Sigmoid colon (tissue), 7 donors: ENCODE measurements around the gene PAX2. TPM values are rescaled to one million over a fixed set of nuclear protein-coding genes. Genes with fewer than 3 reads are reported as not detected.

Experiments
- DNase-seq: peaks from one replicate; pipeline ENCODE4 v3.0.0-alpha.2; 2019
- H3K27ac ChIP-seq, 4 donors: fragments of 200-600 bp; sonication (generic); one replicate each; pipeline ENCODE4 v1.5.1; 2016 to 2019; ENCODE audit warnings: mild to moderate bottlenecking in 1 of 4
- H3K27me3 ChIP-seq, 3 donors: fragments of 200-600 bp; sonication (generic); one replicate each; pipeline ENCODE4 v1.5.1; 2019; ENCODE audit warnings: mild to moderate bottlenecking in 1 of 3
- H3K36me3 ChIP-seq, 4 donors: fragments of 200-600 bp; sonication (generic); one replicate each; pipeline ENCODE4 v1.5.1; 2016 to 2019
- H3K4me1 ChIP-seq, 4 donors: fragments of 200-600 bp; sonication (generic); one replicate each; pipeline ENCODE4 v1.5.1; 2017 to 2019
- H3K4me3 ChIP-seq, 4 donors: fragments of 200-600 bp; sonication (generic); one replicate each; pipeline ENCODE4 v1.5.1; 2017 to 2019; ENCODE audit warnings: mild to moderate bottlenecking in 2 of 4, moderate library complexity in 1 of 4
- H3K9me3 ChIP-seq, 4 donors: fragments of 200-600 bp in 3 of 4; sonication (generic) in 3 of 4; one replicate each; pipeline versions ENCODE4 v1.5.1 to v1.6.1; 2013 to 2019
- EP300 ChIP-seq, 4 donors: sonication (generic); formaldehyde crosslinking; IDR thresholded peaks; one replicate each; pipeline ENCODE4 v1.6.1; 2017; ENCODE audit warnings: antibody characterized with exemption in 4 of 4
- POLR2A ChIP-seq, 2 donors: fragments of 450-650 bp; IDR thresholded peaks; one replicate each; pipeline ENCODE4 v1.6.1; 2016; ENCODE audit warnings: antibody characterized with exemption in 2 of 2, mild to moderate bottlenecking in 2 of 2, moderate library complexity in 2 of 2
- POLR2AphosphoS5 ChIP-seq, 4 donors: sonication (generic); formaldehyde crosslinking; IDR thresholded peaks; one replicate each; pipeline ENCODE4 v1.6.1; 2017; ENCODE audit warnings: antibody characterized with exemption in 4 of 4
- WGBS, 2 donors: extraction: QIAGEN DNeasy Blood & Tissue Kit; methylation state at CpG; one replicate each; pipeline ENCODE4 v1.1.7; 2013; 5-methylcytosine and 5-hydroxymethylcytosine counted together
- intact Hi-C: fragments of 100-400 bp; cut with DNase I; formaldehyde crosslinking; loops from one replicate; pipeline ENCODE4 v1.15.1; 2023
- polyA plus RNA-seq, 3 donors: library from polyadenylated mRNA; stranded (reverse); fragments of 200-250 nt; gene quantifications; one replicate each; pipeline ENCODE4 v1.2.3, GENCODE V29; 2013
- total RNA-seq, 4 donors: library from RNA; depleted of rRNA; stranded (reverse); fragments of >200 nt; gene quantifications; one replicate each; pipeline ENCODE4 v1.1.0, GENCODE V29; 2016
- TF ChIP-seq, protein P1 (sequence below), 4 experiments: fragments of 450-650 bp in 3 of 4; fragments of 200-600 bp in 1 of 4; IDR thresholded peaks; one replicate each; pipeline ENCODE4 v1.5.1; 2016 to 2019; ENCODE audit warnings: antibody characterized with exemption in 4 of 4, mild to moderate bottlenecking in 3 of 4, moderate library complexity in 2 of 4
- donor health status: healthy with polysubstance abuse.
- donor health status: Bipolar disorder and iron deficiency.
- donor health status: healthy.

PAX2 gene
- total and polyA plus RNA-seq, 7 donors = not detected

DNA sequence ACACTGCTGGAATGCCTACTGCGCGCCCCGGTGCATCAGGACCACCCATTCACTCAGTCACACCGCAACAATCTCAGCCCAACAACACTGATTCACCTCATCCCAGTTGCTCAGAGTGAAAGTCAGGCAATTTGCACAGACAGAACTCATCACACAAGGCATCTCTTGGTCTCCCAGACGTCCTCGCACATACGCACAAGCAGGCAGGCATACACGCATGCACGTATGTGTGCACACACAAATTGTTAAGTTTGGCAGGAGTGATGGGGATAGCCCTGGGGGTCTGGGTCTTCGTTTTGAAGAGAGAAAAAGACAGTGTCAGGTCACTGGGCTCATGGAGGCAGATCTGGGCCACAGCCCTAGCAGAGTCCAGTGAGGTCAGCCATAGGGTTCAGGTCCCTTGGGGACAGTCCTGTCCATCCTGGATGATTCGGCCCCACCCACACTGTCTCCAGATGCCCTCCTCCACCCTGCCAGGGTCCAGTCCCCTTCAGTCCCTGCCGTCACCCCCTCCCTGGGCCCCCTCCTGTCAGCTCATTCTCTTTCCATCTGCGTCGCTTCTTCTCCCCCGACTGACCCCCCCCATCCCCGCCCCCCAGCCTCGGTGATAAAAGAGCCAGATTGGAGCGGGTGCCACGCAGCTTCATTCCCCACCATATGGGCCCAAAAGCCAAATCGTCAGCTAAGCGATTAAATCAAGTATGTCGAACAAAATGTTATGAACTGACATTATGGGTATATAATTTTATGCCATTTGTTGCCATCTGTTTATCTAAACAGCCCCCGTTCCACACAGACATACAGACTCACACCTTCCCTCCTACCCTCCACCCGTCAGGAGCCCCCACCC, 118.9 kb downstream of the PAX2 start:
- no peak for DNase-seq
- Histone ChIP-seq H3K27me3 (peaks cover 0 to 70% (median 16%) of the 10 kb centered on the region in 3 donors), H3K9me3 (no peaks in the 10 kb centered on the region), H3K4me3 (no peak overlapping the region), H3K4me1 (no peaks in the 10 kb centered on the region), H3K27ac (no peak overlapping the region), H3K36me3 (no peaks in the 10 kb centered on the region)
- intact Hi-C loops = no loop called here
- TF ChIP-seq, protein P1, sequence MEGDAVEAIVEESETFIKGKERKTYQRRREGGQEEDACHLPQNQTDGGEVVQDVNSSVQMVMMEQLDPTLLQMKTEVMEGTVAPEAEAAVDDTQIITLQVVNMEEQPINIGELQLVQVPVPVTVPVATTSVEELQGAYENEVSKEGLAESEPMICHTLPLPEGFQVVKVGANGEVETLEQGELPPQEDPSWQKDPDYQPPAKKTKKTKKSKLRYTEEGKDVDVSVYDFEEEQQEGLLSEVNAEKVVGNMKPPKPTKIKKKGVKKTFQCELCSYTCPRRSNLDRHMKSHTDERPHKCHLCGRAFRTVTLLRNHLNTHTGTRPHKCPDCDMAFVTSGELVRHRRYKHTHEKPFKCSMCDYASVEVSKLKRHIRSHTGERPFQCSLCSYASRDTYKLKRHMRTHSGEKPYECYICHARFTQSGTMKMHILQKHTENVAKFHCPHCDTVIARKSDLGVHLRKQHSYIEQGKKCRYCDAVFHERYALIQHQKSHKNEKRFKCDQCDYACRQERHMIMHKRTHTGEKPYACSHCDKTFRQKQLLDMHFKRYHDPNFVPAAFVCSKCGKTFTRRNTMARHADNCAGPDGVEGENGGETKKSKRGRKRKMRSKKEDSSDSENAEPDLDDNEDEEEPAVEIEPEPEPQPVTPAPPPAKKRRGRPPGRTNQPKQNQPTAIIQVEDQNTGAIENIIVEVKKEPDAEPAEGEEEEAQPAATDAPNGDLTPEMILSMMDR (IDR thresholded peaks at IDR 0.05) = no peak
- WGBS, 2 donors = 78 to 81% methylated on average over 24 of the region's 24 CpGs

DNA sequence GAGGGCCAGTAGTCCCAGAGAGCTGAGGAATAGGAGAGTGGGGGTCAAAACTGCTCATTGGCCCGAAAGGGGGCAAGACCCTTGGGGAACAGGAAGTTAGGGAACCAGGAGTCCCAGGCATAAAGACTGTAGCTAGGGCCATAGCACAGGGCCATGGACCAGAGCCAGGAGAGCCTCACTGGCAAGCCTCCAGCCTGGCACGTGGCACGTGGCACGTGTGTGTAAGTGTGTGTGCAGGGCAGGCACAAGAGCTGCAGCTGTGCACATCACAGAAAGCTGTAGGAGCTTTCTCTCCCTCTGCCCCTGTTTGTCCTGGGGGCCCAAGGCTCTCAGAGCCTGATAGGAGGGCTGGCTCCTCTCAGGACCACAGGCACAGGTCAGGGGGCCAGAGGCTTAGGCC, 119.6 kb downstream of the PAX2 start:
- TF ChIP-seq EP300 (IDR thresholded peaks at IDR 0.05) = no peak
- no peak for TF ChIP-seq POLR2A (IDR thresholded peaks at IDR 0.05)
- TF ChIP-seq, protein P1 (IDR thresholded peaks at IDR 0.05) = no peak
- TF ChIP-seq POLR2AphosphoS5 (IDR thresholded peaks at IDR 0.05) = no peak
- Histone ChIP-seq H3K36me3 (no peaks in the 10 kb centered on the region), H3K9me3 (no peaks in the 10 kb centered on the region), H3K4me1 (no peaks in the 10 kb centered on the region), H3K27ac (no peak overlapping the region), H3K27me3 (peaks cover 0 to 63% (median 16%) of the 10 kb centered on the region in 3 donors), H3K4me3 (no peak overlapping the region)
- intact Hi-C loops = no loop called here
- 13 to 60% methylated on average over 4 of the region's 4 CpGs for WGBS, 2 donors
- no peak for DNase-seq

DNA sequence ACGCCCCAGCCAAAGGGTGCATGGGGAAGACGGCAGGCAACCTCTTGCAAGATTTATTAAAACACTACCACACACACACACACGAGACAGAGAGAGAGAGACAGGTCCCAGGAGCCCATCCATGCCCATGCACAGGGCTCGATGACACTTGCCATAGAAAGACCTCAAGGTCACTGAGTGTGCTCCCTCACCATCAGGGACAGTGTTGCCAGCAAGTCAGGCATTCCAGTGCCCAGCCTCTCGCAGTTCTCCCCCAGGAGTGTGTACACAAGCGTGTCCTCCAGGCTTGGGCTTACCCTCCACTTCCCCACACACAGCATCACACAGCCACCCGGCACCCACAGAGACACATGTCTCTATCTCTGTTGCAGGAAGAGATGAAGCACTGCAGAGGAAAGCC, 120.6 kb downstream of the PAX2 start:
- no peak for DNase-seq
- H3K9me3 ChIP-seq = no peaks in the 10 kb centered on the region
- TF ChIP-seq POLR2A (IDR thresholded peaks at IDR 0.05) = no peak
- TF ChIP-seq POLR2AphosphoS5 (IDR thresholded peaks at IDR 0.05) = no peak
- TF ChIP-seq EP300 (IDR thresholded peaks at IDR 0.05) = no peak
- TF ChIP-seq, protein P1 (IDR thresholded peaks at IDR 0.05) = no peak
- H3K4me1 ChIP-seq = no peaks in the 10 kb centered on the region
- peaks cover 0 to 56% (median 16%) of the 10 kb centered on the region in 3 donors for H3K27me3 ChIP-seq
- no peak overlapping the region for H3K4me3 ChIP-seq
- no peak overlapping the region for H3K27ac ChIP-seq
- no peaks in the 10 kb centered on the region for H3K36me3 ChIP-seq
- 75 to 77% methylated on average over 7 of the region's 7 CpGs for WGBS, 2 donors
- intact Hi-C loops = no loop called here

DNA sequence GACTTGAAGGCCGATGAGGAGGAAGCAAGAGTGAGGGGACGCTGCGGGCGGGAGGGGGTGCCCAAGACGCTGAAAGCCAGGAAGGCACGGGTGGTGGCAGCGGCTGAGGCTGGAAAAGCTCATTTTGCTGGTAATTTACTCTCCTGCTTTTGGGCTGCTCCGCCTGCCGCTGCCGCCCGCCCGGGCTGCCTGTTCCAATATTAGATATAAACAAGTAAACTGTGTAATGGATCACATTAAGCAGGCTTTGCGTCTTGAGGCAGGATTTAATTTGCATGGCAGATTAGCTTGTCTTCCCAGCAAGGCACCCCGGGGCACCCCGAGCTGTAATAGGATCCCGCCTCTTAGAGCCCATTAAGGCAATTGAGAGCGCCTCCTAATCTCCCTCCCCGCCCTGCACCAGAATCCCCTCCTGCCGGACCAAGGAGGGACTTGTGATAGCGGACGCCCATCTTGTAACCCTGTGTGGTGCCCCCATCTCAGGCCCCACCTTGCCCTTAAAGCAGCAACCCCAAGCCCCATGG, 121.3 kb downstream of the PAX2 start:
- no peaks in the 10 kb centered on the region for H3K36me3 ChIP-seq
- intact Hi-C loops = no loop called here
- H3K27me3 ChIP-seq = peaks cover 0 to 56% (median 16%) of the 10 kb centered on the region in 3 donors
- no peaks in the 10 kb centered on the region for H3K9me3 ChIP-seq
- DNase-seq = no peak
- no peak overlapping the region for H3K4me3 ChIP-seq
- no peak overlapping the region for H3K27ac ChIP-seq
- 29 to 64% methylated on average over 21 of the region's 21 CpGs for WGBS, 2 donors
- no peaks in the 10 kb centered on the region for H3K4me1 ChIP-seq
- TF ChIP-seq EP300 (IDR thresholded peaks at IDR 0.05) (no peak), POLR2AphosphoS5 (IDR thresholded peaks at IDR 0.05) (no peak), POLR2A (IDR thresholded peaks at IDR 0.05) (no peak)
- TF ChIP-seq, protein P1 (IDR thresholded peaks at IDR 0.05) = no peak
